ENCODE results near the gene S100A3. TPM values are rescaled to one million over a fixed set of nuclear protein-coding genes. Genes with fewer than 3 reads are reported as not detected.
"Not testable (repeated sequence)": the region's sequence is repeated elsewhere in the genome, so short reads cannot be mapped to it uniquely, and the experiment has no call there.

Gene S100A3, protein sequence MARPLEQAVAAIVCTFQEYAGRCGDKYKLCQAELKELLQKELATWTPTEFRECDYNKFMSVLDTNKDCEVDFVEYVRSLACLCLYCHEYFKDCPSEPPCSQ
- total RNA-seq = not detected
- 5.2 TPM for polyA plus RNA-seq

DNA sequence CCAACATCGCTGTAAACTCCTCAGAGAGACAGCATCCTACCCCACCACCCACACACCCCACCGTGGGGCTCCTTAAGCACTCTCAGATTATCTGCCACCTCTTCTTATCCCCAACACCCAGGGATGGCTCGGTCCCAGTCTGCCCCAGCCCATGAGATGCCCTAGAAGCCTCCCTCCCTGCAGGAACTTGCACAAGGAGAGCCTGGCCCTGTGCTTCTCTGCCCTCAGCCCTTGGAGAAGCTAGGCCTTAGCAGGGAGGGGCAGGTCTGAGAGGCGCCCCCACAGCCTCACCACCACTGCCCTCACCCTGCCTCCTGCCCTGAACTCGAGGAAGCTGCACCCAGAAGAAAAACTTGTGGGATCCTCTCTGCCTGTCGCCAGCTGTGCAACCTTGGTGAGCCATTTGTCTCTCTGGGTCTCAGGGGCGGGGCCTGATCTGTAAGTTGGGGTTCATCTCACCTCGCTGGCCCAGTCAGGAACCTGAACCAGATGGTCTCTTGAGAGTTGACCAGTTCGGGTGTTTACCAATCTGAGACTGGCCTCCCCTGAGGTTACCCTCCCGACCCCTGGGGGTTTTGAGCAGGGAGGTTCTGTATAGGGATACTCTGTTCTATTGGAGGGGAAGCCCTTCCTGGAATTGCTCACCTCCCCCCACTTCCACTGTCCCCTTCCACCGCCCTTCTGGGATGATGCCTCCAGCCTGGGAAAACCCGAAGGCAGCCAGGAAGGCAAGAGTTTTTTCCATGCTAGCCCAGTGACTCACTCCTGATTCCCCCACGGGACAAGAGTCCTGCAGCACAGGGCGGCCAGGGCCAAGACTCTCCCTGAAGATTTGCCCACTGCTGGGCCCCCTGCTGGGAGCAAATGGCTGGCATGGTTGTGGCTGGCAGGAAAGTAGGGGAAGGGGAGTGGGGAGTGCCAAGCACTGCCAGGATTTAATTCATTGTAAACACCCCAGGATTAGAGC is at the start of gene S100A3:
TSS of gene S100A3 (minus strand) at position 537 of the 967 bp plus-strand sequence. CDS start 773 bp downstream, outside the sequence.
- H3K4me1 ChIP-seq (ENCODE audit: insufficient read depth) = no peaks in the 10 kb centered on the region
- no peak within 1 kb of the TSS for H3K4me3 ChIP-seq (ENCODE audit: low read depth, low read length)
- DNase-seq (ENCODE audit: extremely low spot score) = no peak
- H3K36me3 ChIP-seq (ENCODE audit: insufficient read depth) = no peaks in the 10 kb centered on the region
- H3K27ac ChIP-seq (ENCODE audit: low read depth) = peak within 1 kb of the TSS; percentile 52
- WGBS = 65% methylated on average over 14 of the region's 14 CpGs

DNA sequence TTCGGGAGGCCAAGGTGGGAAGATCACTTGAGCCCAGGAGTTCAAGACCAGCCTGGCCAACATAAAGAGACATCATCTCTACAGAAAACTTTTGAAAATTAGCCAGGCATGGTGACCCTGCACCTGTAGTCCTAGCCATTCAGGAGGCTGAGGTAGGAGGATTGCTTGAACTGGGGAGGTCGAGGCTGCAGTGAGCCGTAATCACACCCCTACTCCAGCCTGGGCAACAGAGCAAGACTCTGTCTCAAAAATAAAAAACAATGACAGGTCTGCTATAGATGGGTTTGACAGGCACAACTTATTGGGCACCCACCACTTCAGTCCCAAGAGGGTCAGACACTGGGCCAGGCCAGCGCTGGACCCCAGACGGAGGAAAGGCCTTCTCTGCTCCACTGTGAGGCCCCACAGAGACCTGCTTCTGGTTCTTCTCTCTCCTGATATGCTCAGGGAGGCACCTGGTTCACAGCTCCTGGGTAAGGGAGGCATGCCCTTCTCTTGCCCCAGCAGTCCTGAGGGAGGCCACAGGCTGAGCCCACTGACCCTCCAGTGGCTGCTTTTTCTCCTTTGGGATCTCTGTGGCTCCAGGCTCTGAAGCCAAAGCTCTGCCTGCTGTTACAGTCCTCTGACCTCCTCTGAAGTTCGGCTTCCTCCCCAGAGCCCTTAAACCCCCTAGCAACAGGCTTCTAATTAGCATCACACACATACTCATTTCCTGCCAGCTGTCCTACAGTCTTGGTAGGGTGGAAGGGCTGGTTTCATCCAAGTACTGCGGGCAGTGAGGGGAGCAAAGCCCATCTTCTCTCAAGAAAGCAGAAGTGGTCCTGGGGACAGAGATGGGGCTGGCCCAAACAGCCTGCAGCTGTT is 49.5 kb upstream of the S100A3 start:
- DNase-seq (ENCODE audit: extremely low spot score) = no peak
- WGBS = 78% methylated on average over 7 of the region's 7 CpGs
- Histone ChIP-seq H3K4me1 (ENCODE audit: insufficient read depth) (no peaks in the 10 kb centered on the region), H3K4me3 (ENCODE audit: low read depth, low read length) (no peak overlapping the region), H3K36me3 (ENCODE audit: insufficient read depth) (no peaks in the 10 kb centered on the region), H3K27ac (ENCODE audit: low read depth) (no peak overlapping the region)

DNA sequence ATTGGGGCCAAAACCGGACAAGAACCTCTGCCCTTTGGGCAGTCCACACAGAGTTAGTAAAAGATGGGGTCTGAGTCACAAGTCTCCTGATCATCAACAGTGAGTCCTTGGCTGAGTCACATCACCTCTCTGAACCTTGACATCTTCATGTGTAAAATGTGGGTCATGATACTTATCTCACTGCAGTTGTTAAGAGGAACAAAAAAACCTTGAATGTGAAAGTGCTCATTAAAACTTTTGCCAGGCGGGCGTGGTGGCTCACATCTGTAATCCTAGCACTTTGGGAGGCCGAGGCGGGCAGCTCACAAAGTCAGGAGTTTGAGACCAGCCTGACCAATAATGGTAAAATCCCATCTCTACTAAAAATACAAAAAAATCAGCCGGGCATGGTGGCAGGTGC is 48.1 kb upstream of the S100A3 start:
- H3K4me1 ChIP-seq (ENCODE audit: insufficient read depth) = no peaks in the 10 kb centered on the region
- WGBS = 92% methylated on average over 6 of the region's 6 CpGs
- no peak for DNase-seq (ENCODE audit: extremely low spot score)
- no peaks in the 10 kb centered on the region for H3K36me3 ChIP-seq (ENCODE audit: insufficient read depth)
- H3K4me3 ChIP-seq (ENCODE audit: low read depth, low read length) = no peak overlapping the region
- no peak overlapping the region for H3K27ac ChIP-seq (ENCODE audit: low read depth)

DNA sequence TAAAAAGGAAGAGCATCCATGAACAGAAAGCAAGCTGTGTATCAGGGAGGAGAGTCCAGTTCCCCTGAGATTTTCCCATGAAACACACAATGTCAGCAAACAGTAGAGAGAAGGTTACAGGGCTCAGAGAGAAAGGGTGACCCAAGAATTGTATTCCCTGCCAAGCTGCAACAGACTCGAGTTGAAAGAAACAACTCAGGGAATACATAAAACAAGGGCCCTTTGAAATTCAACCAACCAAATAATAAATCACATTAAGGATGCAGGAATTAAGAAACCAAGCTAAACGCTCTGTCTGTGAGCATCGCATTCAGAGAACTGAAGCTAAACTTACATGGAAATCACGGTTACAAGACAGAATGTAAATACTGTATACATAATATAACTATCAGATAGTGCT is 43.7 kb upstream of the S100A3 start:
- no peak overlapping the region for H3K4me3 ChIP-seq (ENCODE audit: low read depth, low read length)

DNA sequence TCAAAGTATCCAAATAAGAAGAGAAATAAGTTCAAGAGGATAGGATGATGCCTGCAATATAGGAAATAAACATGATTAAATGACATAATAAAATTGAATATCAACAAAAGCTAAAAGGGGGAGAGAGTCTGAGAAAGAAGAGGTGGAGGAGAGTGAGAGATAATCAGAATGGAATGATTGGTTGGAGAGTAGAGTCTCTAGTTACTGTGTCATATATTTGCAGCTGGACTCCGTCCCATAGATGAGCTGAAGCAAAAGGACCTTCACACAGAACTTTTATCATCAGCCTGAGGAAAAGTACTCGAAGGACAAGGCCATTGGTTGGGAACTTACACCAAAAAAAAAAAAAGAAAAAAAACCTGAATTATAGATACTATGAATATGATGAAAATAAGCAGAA is 39.4 kb upstream of the S100A3 start:
- H3K4me3 ChIP-seq (ENCODE audit: low read depth, low read length) = no peak overlapping the region
- no peak for DNase-seq (ENCODE audit: extremely low spot score)
- WGBS = 76% methylated on average over 2 of the region's 2 CpGs
- H3K27ac ChIP-seq (ENCODE audit: low read depth) = no peak overlapping the region
- no peaks in the 10 kb centered on the region for H3K36me3 ChIP-seq (ENCODE audit: insufficient read depth)
- H3K4me1 ChIP-seq (ENCODE audit: insufficient read depth) = no peaks in the 10 kb centered on the region

More for the DNA sequence above, 43.7 kb upstream of the S100A3 start:
- Histone ChIP-seq H3K27ac (ENCODE audit: low read depth) (no peak overlapping the region), H3K4me1 (ENCODE audit: insufficient read depth) (no peaks in the 10 kb centered on the region), H3K36me3 (ENCODE audit: insufficient read depth) (no peaks in the 10 kb centered on the region)
- WGBS = 49% methylated on average over 4 of the region's 4 CpGs
- no peak for DNase-seq (ENCODE audit: extremely low spot score)

DNA sequence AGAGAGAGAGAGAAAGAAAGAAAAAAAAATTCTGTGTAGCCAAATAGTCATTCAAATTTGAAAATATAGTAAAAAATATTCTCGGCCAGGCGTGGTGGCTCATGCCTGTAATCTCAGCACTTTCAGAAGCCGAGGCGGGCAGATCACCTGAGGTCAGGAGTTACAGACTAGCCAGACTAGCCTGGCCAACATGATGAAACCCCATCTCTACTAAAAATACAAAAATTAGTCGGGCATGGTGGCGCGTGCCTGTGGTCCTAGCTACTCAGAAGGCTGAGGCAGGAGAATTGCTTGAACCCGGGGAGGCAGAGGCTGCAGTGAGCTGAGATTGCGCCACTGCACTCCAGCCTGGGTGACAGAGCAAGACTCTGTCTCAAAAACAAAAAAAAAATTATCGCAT is 39.0 kb upstream of the S100A3 start:
- H3K36me3 ChIP-seq (ENCODE audit: insufficient read depth); DNase-seq (ENCODE audit: extremely low spot score); H3K4me3 ChIP-seq (ENCODE audit: low read depth, low read length); H3K4me1 ChIP-seq (ENCODE audit: insufficient read depth); H3K27ac ChIP-seq (ENCODE audit: low read depth): not testable (repeated sequence)
- WGBS = 93% methylated on average over 10 of the region's 10 CpGs

DNA sequence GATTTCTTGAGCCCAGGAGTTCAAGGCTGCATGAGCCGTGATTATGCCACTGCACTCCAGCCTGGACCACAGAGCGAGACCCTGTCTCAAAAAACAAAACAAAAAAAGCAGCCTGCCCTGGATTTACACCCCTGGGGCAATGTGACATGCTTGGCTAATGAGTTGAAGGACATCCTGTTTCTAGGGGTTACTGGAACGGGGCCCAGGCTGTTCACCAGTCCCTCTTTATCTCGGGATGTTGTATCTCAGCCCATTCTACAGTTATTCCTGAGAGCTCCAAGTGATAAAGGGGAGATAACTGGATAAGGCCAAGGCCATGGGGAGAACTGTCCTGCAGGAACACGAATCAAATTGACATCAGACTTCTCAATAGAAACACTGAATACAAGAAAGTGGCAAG is 38.3 kb upstream of the S100A3 start:
- Histone ChIP-seq H3K36me3 (ENCODE audit: insufficient read depth) (no peaks in the 10 kb centered on the region), H3K4me3 (ENCODE audit: low read depth, low read length) (no peak overlapping the region), H3K4me1 (ENCODE audit: insufficient read depth) (no peaks in the 10 kb centered on the region), H3K27ac (ENCODE audit: low read depth) (no peak overlapping the region)
- WGBS = 62% methylated on average over 5 of the region's 5 CpGs
- no peak for DNase-seq (ENCODE audit: extremely low spot score)

DNA sequence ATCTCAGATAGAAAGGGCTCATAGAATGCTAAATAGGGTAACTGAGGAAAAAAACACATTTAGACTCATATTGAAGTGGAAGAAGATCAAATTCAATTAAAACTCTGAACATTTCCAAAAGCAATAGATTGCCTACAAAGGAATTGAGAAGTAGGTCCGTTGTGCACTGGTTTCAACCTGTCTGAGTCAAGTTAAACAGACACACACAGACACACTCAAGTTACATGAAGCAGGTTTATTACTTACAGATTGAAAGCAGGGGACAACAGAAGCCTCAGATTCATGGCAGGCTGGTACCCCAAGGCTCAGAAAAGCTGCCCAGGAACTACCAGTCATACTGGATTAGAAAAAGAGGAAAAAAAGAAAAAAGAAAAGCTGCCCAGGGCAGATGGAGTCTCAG is 37.3 kb upstream of the S100A3 start:
- no peak overlapping the region for H3K27ac ChIP-seq (ENCODE audit: low read depth)
- 34% methylated on average over 1 of the region's 1 CpG for WGBS
- no peaks in the 10 kb centered on the region for H3K36me3 ChIP-seq (ENCODE audit: insufficient read depth)
- H3K4me3 ChIP-seq (ENCODE audit: low read depth, low read length) = no peak overlapping the region
- no peaks in the 10 kb centered on the region for H3K4me1 ChIP-seq (ENCODE audit: insufficient read depth)
- no peak for DNase-seq (ENCODE audit: extremely low spot score)

DNA sequence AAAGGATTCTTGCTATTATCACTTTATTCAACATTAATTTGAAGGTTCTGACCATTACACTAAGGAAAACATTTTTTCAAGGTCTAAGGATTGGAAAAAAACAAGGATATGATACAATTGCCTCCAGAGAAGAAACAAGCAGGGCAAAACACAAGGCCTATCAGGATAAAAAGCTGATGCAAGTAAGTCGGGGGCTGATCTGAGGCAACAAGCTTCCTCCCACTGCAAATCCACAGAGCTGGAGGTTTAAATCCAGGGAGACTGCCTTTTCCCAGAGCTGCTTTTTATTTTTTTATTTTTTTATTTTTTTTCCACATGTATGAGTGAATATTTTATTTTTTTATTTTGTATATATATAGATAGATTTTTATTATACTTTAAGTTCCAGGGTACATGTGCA is 35.9 kb upstream of the S100A3 start:
- 89% methylated on average over 1 of the region's 1 CpG for WGBS
- Histone ChIP-seq H3K27ac (ENCODE audit: low read depth) (no peak overlapping the region), H3K36me3 (ENCODE audit: insufficient read depth) (no peaks in the 10 kb centered on the region), H3K4me3 (ENCODE audit: low read depth, low read length) (no peak overlapping the region), H3K4me1 (ENCODE audit: insufficient read depth) (no peaks in the 10 kb centered on the region)
- no peak for DNase-seq (ENCODE audit: extremely low spot score)

DNA sequence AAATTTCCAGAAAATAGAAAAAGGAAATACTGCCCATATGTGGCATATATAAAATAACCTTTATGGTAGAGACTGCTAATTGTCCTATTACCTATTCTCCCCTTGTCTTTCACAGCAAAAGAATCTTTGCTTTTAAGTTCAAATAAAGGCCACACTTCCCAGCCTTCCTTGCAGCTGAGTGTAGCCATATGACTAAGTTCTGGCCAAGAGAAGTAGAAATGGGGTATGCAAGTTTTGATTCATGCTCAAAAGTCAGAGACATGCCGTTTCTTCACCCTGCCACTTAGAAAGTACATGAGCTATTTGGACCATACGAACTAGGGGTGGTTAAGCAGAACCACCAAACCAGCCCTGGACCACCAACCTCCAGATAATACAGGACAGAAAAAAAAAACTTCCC is 34.9 kb upstream of the S100A3 start:
- Histone ChIP-seq H3K27ac (ENCODE audit: low read depth) (no peak overlapping the region), H3K36me3 (ENCODE audit: insufficient read depth) (no peaks in the 10 kb centered on the region), H3K4me1 (ENCODE audit: insufficient read depth) (no peaks in the 10 kb centered on the region), H3K4me3 (ENCODE audit: low read depth, low read length) (no peak overlapping the region)
- WGBS = 85% methylated on average over 2 of the region's 2 CpGs
- DNase-seq (ENCODE audit: extremely low spot score) = no peak

DNA sequence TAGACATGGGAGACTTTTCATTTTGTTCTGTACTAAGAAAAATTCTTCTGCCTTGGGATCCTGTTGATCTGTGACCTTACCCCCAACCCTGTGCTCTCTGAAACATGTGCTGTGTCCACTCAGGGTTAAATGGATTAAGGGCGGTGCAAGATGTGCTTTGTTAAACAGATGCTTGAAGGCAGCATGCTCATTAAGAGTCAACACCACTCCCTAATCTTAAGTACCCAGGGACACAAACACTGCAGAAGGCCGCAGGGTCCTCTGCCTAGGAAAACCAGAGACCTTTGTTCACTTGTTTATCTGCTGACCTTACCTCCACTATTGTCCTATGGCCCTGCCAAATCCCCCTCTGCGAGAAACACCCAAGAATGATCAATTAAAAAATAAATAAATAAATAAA is 34.5 kb upstream of the S100A3 start:
- H3K27ac ChIP-seq (ENCODE audit: low read depth); H3K4me1 ChIP-seq (ENCODE audit: insufficient read depth); H3K4me3 ChIP-seq (ENCODE audit: low read depth, low read length); DNase-seq (ENCODE audit: extremely low spot score); H3K36me3 ChIP-seq (ENCODE audit: insufficient read depth): not testable (repeated sequence)
- 91% methylated on average over 3 of the region's 3 CpGs for WGBS

DNA sequence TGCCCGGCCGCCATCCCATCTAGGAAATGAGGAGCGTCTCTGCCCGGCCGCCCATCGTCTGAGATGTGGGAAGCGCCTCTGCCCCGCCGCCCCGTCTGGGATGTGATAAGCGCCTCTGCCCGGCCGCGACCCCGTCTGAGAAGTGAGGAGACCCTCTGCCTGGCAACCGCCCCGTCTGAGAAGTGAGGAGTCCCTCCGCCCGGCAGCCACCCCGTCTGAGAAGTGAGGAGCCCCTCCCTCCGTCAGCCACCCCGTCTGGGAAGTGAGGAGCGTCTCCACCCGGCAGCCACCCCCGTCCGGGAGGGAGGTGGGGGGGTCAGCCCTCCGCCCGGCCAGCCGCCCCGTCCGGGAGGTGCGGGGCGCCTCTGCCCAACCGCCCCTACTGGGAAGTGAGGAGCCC is 33.8 kb upstream of the S100A3 start:
- H3K4me3 ChIP-seq (ENCODE audit: low read depth, low read length); H3K4me1 ChIP-seq (ENCODE audit: insufficient read depth); H3K27ac ChIP-seq (ENCODE audit: low read depth); DNase-seq (ENCODE audit: extremely low spot score); H3K36me3 ChIP-seq (ENCODE audit: insufficient read depth): not testable (repeated sequence)
- 93% methylated on average over 32 of the region's 34 CpGs for WGBS

DNA sequence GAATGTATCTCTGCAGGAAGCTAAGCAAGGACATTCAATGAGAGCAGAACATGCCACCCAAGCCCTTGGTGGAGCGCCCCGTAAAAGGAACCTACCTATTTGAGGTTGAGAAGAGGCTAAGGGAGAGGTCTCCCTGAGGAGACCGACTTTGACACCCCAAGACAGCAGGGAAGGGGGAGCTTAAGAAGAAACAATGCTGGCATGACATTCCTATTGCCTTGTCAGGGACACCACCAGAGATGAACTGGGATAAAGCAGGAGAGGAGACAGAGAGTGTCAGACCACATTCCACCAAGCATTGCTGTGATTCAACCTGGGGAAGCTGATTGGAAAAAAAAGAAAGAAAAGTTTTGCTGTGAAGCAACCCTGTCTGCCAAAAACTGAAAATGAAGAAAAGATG is 29.9 kb upstream of the S100A3 start:
- Histone ChIP-seq H3K4me3 (ENCODE audit: low read depth, low read length) (no peak overlapping the region), H3K4me1 (ENCODE audit: insufficient read depth) (no peaks in the 10 kb centered on the region), H3K36me3 (ENCODE audit: insufficient read depth) (no peaks in the 10 kb centered on the region), H3K27ac (ENCODE audit: low read depth) (no peak overlapping the region)
- no peak for DNase-seq (ENCODE audit: extremely low spot score)
- 91% methylated on average over 3 of the region's 3 CpGs for WGBS

DNA sequence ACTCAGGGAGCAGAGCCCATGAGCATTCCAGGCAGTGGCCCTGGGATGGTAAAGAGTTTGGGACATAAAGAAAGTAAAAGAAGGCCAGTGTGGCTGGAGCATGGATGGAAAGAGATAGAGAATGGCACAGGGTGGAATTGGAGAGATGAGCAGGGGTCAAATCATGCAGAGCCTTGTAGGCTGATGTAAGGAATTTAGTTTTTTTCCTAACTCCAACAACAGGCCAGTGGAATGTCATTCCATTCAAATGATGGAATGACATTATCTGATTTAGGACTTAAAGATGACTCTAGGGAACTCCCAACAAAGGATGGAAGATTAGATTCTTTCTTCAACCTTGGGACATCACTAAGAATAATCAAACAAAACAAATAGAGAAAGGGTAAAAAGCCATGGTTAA is 29.4 kb upstream of the S100A3 start:
- Histone ChIP-seq H3K36me3 (ENCODE audit: insufficient read depth) (no peaks in the 10 kb centered on the region), H3K4me3 (ENCODE audit: low read depth, low read length) (no peak overlapping the region), H3K4me1 (ENCODE audit: insufficient read depth) (no peaks in the 10 kb centered on the region), H3K27ac (ENCODE audit: low read depth) (no peak overlapping the region)
- no peak for DNase-seq (ENCODE audit: extremely low spot score)
